ENCODE results near the gene ENKD1.

The ENKD1 gene

DNA sequence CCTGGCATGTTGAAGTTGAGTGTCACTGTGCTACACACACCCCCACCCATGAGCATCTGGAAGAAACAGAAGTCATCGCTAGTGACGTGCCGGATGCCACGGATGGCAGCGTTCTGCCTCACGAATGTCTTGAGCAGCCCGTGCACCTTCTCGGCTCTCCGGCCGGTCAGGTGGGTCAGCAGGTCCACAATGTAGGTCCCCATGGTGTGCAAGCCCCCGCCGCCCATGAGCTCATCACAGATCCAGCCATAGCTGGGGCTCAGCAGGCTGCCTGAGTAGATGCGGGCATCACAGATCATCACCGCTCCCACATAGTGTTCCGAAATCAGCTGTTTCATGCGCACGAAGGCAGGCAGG is 9.0 kb upstream of the ENKD1 start:
- H3K4me3 ChIP-seq (ENCODE audit: low read length): no peak overlapping the region
- TF ChIP-seq, protein P1, sequence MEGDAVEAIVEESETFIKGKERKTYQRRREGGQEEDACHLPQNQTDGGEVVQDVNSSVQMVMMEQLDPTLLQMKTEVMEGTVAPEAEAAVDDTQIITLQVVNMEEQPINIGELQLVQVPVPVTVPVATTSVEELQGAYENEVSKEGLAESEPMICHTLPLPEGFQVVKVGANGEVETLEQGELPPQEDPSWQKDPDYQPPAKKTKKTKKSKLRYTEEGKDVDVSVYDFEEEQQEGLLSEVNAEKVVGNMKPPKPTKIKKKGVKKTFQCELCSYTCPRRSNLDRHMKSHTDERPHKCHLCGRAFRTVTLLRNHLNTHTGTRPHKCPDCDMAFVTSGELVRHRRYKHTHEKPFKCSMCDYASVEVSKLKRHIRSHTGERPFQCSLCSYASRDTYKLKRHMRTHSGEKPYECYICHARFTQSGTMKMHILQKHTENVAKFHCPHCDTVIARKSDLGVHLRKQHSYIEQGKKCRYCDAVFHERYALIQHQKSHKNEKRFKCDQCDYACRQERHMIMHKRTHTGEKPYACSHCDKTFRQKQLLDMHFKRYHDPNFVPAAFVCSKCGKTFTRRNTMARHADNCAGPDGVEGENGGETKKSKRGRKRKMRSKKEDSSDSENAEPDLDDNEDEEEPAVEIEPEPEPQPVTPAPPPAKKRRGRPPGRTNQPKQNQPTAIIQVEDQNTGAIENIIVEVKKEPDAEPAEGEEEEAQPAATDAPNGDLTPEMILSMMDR (IDR thresholded peaks at IDR 0.05; ENCODE audit: insufficient read depth, low read depth, low read length, missing control alignments): no peak
- DNase-seq (ENCODE audit: low read depth): no peak

DNA sequence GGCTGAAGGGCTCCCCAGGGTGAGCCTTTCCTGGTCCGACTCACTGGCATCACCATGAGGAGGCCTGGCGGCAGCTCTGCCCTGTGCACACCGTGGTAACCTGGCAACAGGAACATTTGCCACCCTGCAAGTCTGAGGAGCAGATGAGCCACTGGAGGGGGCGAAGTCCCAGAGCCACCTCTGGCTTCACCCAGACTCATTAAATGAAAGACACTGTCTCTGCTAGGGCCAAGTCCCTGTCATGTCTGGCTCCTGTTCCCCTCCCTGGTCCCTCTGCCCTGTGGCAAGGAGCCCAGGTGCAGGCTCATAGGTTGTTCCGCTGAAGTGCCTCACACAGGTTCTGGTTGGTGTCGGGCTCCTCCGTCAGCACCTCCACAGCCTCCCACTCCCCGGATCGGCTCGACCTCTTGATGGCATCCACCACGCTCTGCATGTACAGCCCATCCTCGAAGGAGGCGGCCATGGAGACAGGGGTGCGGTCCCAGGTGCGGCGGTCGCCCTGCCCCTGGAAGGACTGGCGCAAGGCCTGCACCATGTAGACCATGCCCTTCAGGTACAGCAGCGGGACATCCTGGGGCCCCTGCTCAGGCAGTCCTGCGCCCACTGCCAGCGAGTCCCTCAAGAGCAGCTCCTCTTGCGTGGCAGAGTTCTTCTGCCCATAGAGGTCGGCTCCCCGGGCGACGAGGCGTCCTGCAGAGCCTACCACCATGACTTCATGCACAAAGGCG is 8.5 kb upstream of the ENKD1 start:
- no peak overlapping the region for H3K4me3 ChIP-seq (ENCODE audit: low read length)
- TF ChIP-seq, protein P1 (IDR thresholded peaks at IDR 0.05; ENCODE audit: insufficient read depth, low read depth, low read length, missing control alignments): no peak
- DNase-seq (ENCODE audit: low read depth): no peak

DNA sequence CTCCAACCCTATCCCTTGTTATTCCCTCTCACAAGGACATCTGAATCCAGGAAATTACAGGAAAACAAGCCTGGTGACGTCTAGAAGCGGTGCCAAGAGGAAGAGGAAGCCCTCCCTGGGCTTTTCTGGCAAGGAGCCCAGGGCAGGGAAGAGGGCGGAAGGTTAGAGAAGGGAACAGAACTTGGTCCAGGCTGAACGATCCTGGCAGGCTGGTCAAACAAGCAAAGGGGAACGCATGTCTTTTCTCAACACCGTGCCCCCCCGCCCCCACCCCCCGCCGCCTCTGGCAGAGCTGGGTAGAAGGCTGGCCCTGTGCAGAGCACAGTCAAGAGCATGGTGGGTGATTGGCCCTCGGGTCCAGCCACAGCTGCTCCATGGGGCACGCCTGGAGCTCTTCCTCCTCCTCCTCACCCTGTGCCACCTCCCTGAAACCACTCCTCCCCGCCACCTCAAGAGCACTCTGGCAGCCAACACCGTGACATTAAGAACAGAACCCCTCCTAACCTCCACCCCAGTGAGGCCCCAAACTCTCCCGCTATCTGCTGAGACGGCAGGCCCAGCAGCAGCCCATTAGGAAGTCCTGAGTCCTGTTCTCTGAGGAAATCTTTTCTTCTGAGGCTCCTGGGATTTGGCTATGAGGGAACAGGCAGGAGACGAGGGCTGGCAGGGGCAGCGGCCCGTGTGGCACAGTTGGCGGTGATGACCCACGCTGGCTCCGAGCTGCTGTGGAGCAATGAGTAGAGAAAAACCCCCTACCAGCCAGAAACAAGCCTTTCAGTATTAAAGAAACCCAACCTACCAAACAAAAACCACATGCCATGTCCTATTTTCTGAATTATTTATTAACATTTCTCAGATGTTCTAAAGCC is 7.4 kb upstream of the ENKD1 start:
- H3K4me3 ChIP-seq (ENCODE audit: low read length): no peak overlapping the region
- TF ChIP-seq, protein P1 (IDR thresholded peaks at IDR 0.05; ENCODE audit: insufficient read depth, low read depth, low read length, missing control alignments): no peak
- no peak for DNase-seq (ENCODE audit: low read depth)

DNA sequence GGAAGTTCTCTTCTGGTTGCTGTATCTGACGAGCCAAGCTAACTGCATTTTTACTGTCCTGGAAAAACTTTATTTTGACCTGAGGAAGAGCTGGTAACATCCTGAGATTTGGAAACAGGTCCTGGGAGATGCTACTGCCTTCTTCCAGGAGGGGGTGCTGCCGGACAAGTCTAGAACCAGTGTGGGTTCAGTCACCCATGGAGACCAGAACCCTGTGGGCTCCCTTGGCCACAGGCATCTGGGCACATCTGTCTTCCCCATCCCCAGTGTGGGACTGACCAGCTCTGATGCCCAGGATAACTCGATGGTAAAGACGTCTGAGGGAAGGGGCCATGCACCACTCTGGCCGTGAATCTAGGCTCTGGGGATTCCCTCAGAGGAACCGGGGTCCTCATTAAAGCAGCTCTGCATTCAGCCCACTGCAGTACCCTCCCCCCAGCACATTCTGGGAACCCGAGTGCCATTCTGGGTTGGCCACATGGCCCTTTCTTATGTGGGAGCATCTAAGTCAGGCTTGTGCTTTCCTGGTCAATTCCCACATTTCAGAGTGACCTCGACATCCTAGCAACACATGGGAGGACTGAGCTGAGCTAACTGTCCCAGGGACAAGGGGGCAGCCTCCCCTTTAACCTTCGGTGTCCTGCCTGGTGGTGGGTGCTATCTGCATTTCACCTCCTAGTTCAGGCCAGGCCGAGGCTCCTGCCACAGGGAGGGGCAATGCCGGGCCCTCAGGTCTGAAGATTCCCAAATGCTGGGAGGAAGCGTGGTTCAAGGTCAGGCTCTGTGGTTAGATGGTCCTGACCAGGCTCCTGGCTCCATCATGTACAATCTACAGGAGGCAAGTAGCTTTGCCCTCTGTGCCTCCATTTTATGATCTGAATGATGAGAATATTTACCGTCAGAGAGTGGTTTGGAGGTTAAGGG is 6.5 kb upstream of the ENKD1 start:
- DNase-seq (ENCODE audit: low read depth): peak; percentile 64
- H3K4me3 ChIP-seq (ENCODE audit: low read length): no peak overlapping the region
- TF ChIP-seq, protein P1 (IDR thresholded peaks at IDR 0.05; ENCODE audit: insufficient read depth, low read depth, low read length, missing control alignments): peak; percentile 91

DNA sequence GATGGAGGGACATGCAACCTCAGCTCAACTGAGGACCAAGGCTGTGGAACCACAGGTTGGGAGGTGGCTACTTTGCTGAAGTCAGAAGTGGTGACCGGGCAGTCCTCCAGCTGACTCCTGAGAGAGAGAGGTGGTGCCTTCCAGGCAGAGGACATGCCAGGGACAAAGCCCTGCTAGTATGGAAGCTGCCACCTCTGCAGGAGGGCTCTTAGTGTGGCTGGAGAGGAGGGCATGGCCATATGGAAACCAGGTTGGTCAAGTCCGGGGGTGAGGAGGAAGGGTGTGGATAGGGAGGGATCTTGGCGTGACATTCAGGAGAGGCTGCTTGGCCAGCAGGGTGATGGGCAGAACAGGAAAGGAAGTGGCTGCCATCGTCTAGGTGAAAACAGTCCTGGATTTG is 5.8 kb upstream of the ENKD1 start:
- TF ChIP-seq, protein P1 (IDR thresholded peaks at IDR 0.05; ENCODE audit: insufficient read depth, low read depth, low read length, missing control alignments): no peak
- DNase-seq (ENCODE audit: low read depth): no peak
- no peak overlapping the region for H3K4me3 ChIP-seq (ENCODE audit: low read length)

DNA sequence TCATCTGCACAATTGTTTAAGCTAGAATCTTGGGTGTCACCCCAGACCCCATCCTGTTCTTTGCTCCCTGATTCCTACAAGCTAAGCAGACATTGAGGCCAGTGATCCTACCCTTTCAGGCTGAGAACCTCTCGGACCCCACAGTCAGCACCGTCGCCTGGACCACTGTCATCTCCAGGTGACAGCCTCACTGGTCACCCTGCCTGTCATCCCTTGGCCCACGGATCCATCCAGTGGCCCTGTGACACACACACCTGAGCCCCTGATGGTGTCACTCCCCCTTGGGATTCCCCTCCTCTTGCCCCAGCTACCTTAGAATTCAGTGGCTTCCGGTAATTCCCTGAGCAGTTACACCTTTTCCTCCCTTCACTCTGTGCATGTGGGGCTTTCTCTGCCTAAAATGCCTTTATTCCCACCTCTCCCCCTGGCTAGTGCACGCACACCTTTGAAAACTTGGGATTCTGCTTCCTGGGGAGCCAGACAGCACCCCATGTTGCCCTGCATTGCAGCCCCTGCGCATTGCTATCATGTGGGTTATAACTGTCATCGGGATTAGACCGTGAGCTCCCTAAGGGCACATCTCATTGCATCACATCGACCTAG is 3.0 kb upstream of the ENKD1 start:
- TF ChIP-seq, protein P1 (IDR thresholded peaks at IDR 0.05; ENCODE audit: insufficient read depth, low read depth, low read length, missing control alignments): no peak
- H3K4me3 ChIP-seq (ENCODE audit: low read length): no peak overlapping the region
- DNase-seq (ENCODE audit: low read depth): no peak

Measured in epithelial cell of esophagus (primary cell).